HG02798 (cell line): ENCODE data around the gene MYO5B.
A peak's percentile ranks its signal among the peaks of the same experiment; 100 is the strongest.
"Not testable (repeated sequence)": the region's sequence is repeated elsewhere in the genome, so short reads cannot be mapped to it uniquely, and the experiment has no call there.

ENCODE experiments used
- ATAC-seq: cut with Tn5 transposase; IDR thresholded peaks from one replicate; pipeline ENCODE4 v1.9.1; 2021; ENCODE audit warnings: mild to moderate bottlenecking; ENCODE audit not compliant: unreplicated experiment, poor library complexity

The MYO5B gene

GRCh38 chr18:49819071-49819662, 375.8 kb downstream of the MYO5B start:
- ATAC-seq = no peak

GRCh38 chr18:49817947-49818346, 377.0 kb downstream of the MYO5B start:
- ATAC-seq = no peak

GRCh38 chr18:49815927-49816326, 379.0 kb downstream of the MYO5B start:
- no peak for ATAC-seq

GRCh38 chr18:49814147-49814499, 380.8 kb downstream of the MYO5B start:
- peak; percentile 20 for ATAC-seq

GRCh38 chr18:49813319-49814146, 381.4 kb downstream of the MYO5B start, which contains the start of gene ACAA2:
TSS of gene ACAA2 (minus strand) at chr18:49813533. CDS start at chr18:49813484, 49 bp downstream.
- ATAC-seq = peak; percentile 89

- peak; percentile 23 for ATAC-seq
Observed at GRCh38 chr18:49813069-49813318, 382.0 kb downstream of the MYO5B start.

GRCh38 chr18:49812286-49813068, 382.5 kb downstream of the MYO5B start:
- ATAC-seq = no peak

GRCh38 chr18:49811151-49811938, 383.6 kb downstream of the MYO5B start:
- no peak for ATAC-seq

GRCh38 chr18:49808553-49809191, 386.3 kb downstream of the MYO5B start:
- not testable (repeated sequence) for ATAC-seq

- ATAC-seq = no peak
Observed at GRCh38 chr18:49804096-49804495, 390.9 kb downstream of the MYO5B start.

GRCh38 chr18:49802623-49803022, 392.3 kb downstream of the MYO5B start:
- no peak for ATAC-seq

GRCh38 chr18:49800491-49800890, 394.5 kb downstream of the MYO5B start:
- ATAC-seq = not testable (repeated sequence)

- not testable (repeated sequence) for ATAC-seq
Observed at GRCh38 chr18:49799806-49800205, 395.1 kb downstream of the MYO5B start.

- ATAC-seq = no peak
Observed at GRCh38 chr18:49798001-49798400, 396.9 kb downstream of the MYO5B start.

GRCh38 chr18:49795612-49796552, 399.1 kb downstream of the MYO5B start:
- ATAC-seq = no peak

- ATAC-seq = no peak
Observed at GRCh38 chr18:49794743-49795142, 400.2 kb downstream of the MYO5B start.

- not testable (repeated sequence) for ATAC-seq
Observed at GRCh38 chr18:49789560-49790134, 405.3 kb downstream of the MYO5B start.

GRCh38 chr18:49788327-49788898, 406.5 kb downstream of the MYO5B start:
- peak; percentile 64 for ATAC-seq
